OCI-LY3 (cell line): ENCODE data around the gene PYGB.

Source experiments
- H2AFZ ChIP-seq: fragments of 200-600, 300-600 bp; shearing (Covaris generic); 2 replicates; pipeline ENCODE4 v1.6.0; 2014; ENCODE audit warnings: antibody characterized with exemption, low read depth, low read length
- H3K27ac ChIP-seq: fragments of 200-600, 300-600 bp; sonication (generic); 2 replicates; pipeline ENCODE4 v1.5.1; 2014; ENCODE audit warnings: mild to moderate bottlenecking, low read length, moderate library complexity, mixed read lengths
- H3K27me3 ChIP-seq: fragments of 200-600, 300-600 bp; sonication (generic); 2 replicates; pipeline ENCODE4 v1.6.1; 2014; ENCODE audit warnings: low read depth, low read length, mixed read lengths
- H3K36me3 ChIP-seq: fragments of 200-600, 300-600 bp; sonication (generic); replicated peaks from 2 replicates; pipeline ENCODE3; 2014; ENCODE audit warnings: low read depth, low read length, mixed read lengths
- H3K4me1 ChIP-seq: fragments of 300-600, 200-600 bp; sonication (generic); 2 replicates; pipeline ENCODE4 v1.6.1; 2014; ENCODE audit warnings: low read length, mixed read lengths
- H3K4me2 ChIP-seq: fragments of 200-600, 300-600 bp; sonication (generic); 2 replicates; pipeline ENCODE4 v1.6.1; 2014; ENCODE audit warnings: low read length, mixed read lengths
- H3K4me3 ChIP-seq: fragments of 300-600, 200-600 bp; sonication (generic); 2 replicates; pipeline ENCODE4 v1.5.1; 2014; ENCODE audit warnings: antibody characterized with exemption, mild to moderate bottlenecking, low read length, moderate library complexity
- H3K79me2 ChIP-seq: fragments of 300-600, 200-600 bp; shearing (Covaris generic); 2 replicates; pipeline ENCODE4 v1.6.1; 2014; ENCODE audit warnings: mild to moderate bottlenecking, low read length, mixed read lengths
- H3K9ac ChIP-seq: fragments of 300-600, 200-600 bp; shearing (Covaris generic); 2 replicates; pipeline ENCODE4 v1.6.0; 2014; ENCODE audit warnings: mild to moderate bottlenecking, low read length, moderate library complexity
- H3K9me3 ChIP-seq: fragments of 200-600, 300-600 bp; shearing (Covaris generic); 2 replicates; pipeline ENCODE4 v1.6.1; 2014; ENCODE audit warnings: low read length, mixed read lengths; ENCODE audit not compliant: insufficient read depth
- H4K20me1 ChIP-seq: fragments of 200-600, 300-600 bp; sonication (generic); 2 replicates; pipeline ENCODE4 v1.6.1; 2016; ENCODE audit warnings: low read length, mixed read lengths; ENCODE audit not compliant: insufficient read depth
- EZH2phosphoT487 ChIP-seq: fragments of 200-600 bp; shearing (Covaris generic); IDR thresholded peaks from 2 replicates; pipeline ENCODE4 v1.6.1; 2018; ENCODE audit warnings: antibody characterized with exemption, mixed run types, low read depth
- TF ChIP-seq, protein P1 (sequence below): fragments of 200-600, 300-600 bp; sonication (generic); IDR thresholded peaks from 2 replicates; pipeline ENCODE4 v1.5.1; 2014; ENCODE audit warnings: antibody characterized with exemption, low read length, low read depth

The PYGB gene

DNA sequence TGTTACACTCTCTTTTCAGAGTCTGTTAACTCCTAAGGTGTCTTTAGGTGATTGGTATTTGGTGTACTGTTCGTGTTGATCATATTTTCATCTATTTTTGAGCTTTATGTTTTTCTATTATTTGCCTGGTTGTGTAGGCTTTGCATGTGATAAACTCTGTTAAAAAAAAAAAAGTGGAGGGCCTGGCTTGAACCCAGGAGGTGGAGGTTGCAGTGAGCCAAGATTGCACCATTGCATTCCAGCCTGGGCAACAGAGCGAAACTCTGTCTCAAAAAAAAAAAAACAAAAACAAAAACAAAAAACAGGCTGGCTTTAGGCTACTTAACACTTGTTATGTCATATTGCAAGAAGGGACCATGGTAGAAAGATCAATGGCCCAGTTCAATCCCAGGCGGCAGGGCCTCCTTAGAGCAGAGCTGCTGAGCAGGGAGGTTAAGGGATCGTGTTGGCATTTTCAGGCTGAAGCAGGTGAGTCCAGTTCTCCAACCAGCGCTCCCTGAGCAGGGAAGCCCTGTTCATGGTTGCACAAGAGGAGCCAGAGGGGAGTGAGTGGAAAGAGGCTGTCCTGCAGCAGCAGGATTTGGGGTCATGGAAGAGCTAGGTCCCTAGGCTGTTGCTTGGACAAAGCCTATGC, 8.5 kb downstream of the PYGB start:
- Histone ChIP-seq H3K4me3 (no peak overlapping the region), H3K27ac (no peak overlapping the region), H3K4me2 (no peak overlapping the region), H4K20me1 (peaks cover 11% of the 10 kb centered on the region; the same call in 1 of the 2 replicates), H2AFZ (no peak overlapping the region), H3K4me1 (no peaks in the 10 kb centered on the region), H3K27me3 (no peaks in the 10 kb centered on the region), H3K9ac (no peak overlapping the region), H3K9me3 (no peaks in the 10 kb centered on the region), H3K79me2 (peaks cover 22% of the 10 kb centered on the region), H3K36me3 (peaks cover 13% of the 10 kb centered on the region)
- no peak for TF ChIP-seq EZH2phosphoT487
- TF ChIP-seq, protein P1, sequence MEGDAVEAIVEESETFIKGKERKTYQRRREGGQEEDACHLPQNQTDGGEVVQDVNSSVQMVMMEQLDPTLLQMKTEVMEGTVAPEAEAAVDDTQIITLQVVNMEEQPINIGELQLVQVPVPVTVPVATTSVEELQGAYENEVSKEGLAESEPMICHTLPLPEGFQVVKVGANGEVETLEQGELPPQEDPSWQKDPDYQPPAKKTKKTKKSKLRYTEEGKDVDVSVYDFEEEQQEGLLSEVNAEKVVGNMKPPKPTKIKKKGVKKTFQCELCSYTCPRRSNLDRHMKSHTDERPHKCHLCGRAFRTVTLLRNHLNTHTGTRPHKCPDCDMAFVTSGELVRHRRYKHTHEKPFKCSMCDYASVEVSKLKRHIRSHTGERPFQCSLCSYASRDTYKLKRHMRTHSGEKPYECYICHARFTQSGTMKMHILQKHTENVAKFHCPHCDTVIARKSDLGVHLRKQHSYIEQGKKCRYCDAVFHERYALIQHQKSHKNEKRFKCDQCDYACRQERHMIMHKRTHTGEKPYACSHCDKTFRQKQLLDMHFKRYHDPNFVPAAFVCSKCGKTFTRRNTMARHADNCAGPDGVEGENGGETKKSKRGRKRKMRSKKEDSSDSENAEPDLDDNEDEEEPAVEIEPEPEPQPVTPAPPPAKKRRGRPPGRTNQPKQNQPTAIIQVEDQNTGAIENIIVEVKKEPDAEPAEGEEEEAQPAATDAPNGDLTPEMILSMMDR, result no peak

- no peak overlapping the region for H3K9ac ChIP-seq
- TF ChIP-seq, protein P1, result no peak
- no peak for TF ChIP-seq EZH2phosphoT487
- H3K4me2 ChIP-seq, result no peak overlapping the region
- H2AFZ ChIP-seq, result no peak overlapping the region
- H3K36me3 ChIP-seq, result peaks cover 13% of the 10 kb centered on the region
- no peak overlapping the region for H3K4me3 ChIP-seq
- H3K79me2 ChIP-seq, result peaks cover 14% of the 10 kb centered on the region; the same call in 1 of the 2 replicates
- peaks cover 7% of the 10 kb centered on the region; the same call in 1 of the 2 replicates for H4K20me1 ChIP-seq
- no peaks in the 10 kb centered on the region for H3K9me3 ChIP-seq
- H3K27ac ChIP-seq, result no peak overlapping the region
- no peaks in the 10 kb centered on the region for H3K27me3 ChIP-seq
- no peaks in the 10 kb centered on the region for H3K4me1 ChIP-seq
Observed at GRCh38 chr20:25257130-25257529, 9.2 kb downstream of the PYGB start.

GRCh38 chr20:25257756-25258475, 10.0 kb downstream of the PYGB start:
- Histone ChIP-seq H3K4me1 (no peaks in the 10 kb centered on the region), H3K27me3 (no peaks in the 10 kb centered on the region), H3K79me2 (peaks cover 8% of the 10 kb centered on the region; the same call in 1 of the 2 replicates), H3K9ac (no peak overlapping the region), H3K36me3 (peaks cover 12% of the 10 kb centered on the region), H3K4me3 (no peak overlapping the region), H3K9me3 (no peaks in the 10 kb centered on the region), H4K20me1 (peaks cover 7% of the 10 kb centered on the region; the same call in 1 of the 2 replicates), H3K27ac (no peak overlapping the region), H3K4me2 (no peak overlapping the region), H2AFZ (no peak overlapping the region)
- TF ChIP-seq, protein P1, result no peak
- no peak for TF ChIP-seq EZH2phosphoT487

GRCh38 chr20:25258476-25258805, 10.6 kb downstream of the PYGB start:
- Histone ChIP-seq H4K20me1 (peaks cover 7% of the 10 kb centered on the region; the same call in 1 of the 2 replicates), H3K4me1 (no peaks in the 10 kb centered on the region), H3K27ac (no peak overlapping the region), H3K79me2 (peaks cover 4% of the 10 kb centered on the region; the same call in 1 of the 2 replicates), H3K4me2 (no peak overlapping the region), H2AFZ (no peak overlapping the region), H3K36me3 (peaks cover 10% of the 10 kb centered on the region), H3K27me3 (no peaks in the 10 kb centered on the region), H3K4me3 (no peak overlapping the region), H3K9me3 (no peaks in the 10 kb centered on the region), H3K9ac (no peak overlapping the region)
- TF ChIP-seq, protein P1, result no peak
- no peak for TF ChIP-seq EZH2phosphoT487
